GM23338 (cell line): ENCODE data around the gene ATP9B. TPM values are rescaled to one million over a fixed set of nuclear protein-coding genes. Genes with fewer than 3 reads are reported as not detected.

Source experiments
- ATAC-seq: fragments of 200-7000 bp; cut with Tn5 transposase; 3 replicates; pipeline ENCODE4 v1.9.1; 2020
- DNase-seq: peaks from one replicate; pipeline ENCODE4 v3.0.0-alpha.2; 2015; ENCODE audit warnings: low spot score
- H2AFZ ChIP-seq: fragments of 200-600 bp; sonication (generic); 2 replicates; pipeline ENCODE4 v1.8.0; 2016; ENCODE audit warnings: antibody characterized with exemption, mild to moderate bottlenecking, moderate library complexity
- H3F3A ChIP-seq: fragments of 200-600 bp; sonication (generic); replicated peaks from 2 replicates; pipeline ENCODE4 v1.8.0; 2017; ENCODE audit warnings: antibody characterized with exemption, mixed run types, low read depth
- H3K27ac ChIP-seq: fragments of 200-600 bp; sonication (generic); 2 replicates; pipeline ENCODE4 v1.6.1; 2016; ENCODE audit warnings: low read depth
- H3K27me3 ChIP-seq: fragments of 200-600 bp; sonication (generic); 2 replicates; pipeline ENCODE4 v1.8.0; 2016; ENCODE audit warnings: mild to moderate bottlenecking, mixed run types, moderate library complexity; ENCODE audit not compliant: insufficient read depth
- H3K36me3 ChIP-seq: fragments of 200-600 bp; sonication (generic); 2 replicates; pipeline ENCODE4 v1.8.0; 2016; ENCODE audit warnings: mild to moderate bottlenecking; ENCODE audit not compliant: insufficient read depth
- H3K4me1 ChIP-seq: fragments of 200-600 bp; sonication (generic); 2 replicates; pipeline ENCODE4 v1.8.0; 2016; ENCODE audit warnings: mild to moderate bottlenecking, moderate library complexity; ENCODE audit not compliant: insufficient read depth
- H3K4me2 ChIP-seq: fragments of 200-600 bp; sonication (generic); 2 replicates; pipeline ENCODE4 v1.7.1; 2017; ENCODE audit warnings: mixed run types
- H3K4me3 ChIP-seq: fragments of 200-600 bp; sonication (generic); 2 replicates; pipeline ENCODE4 v1.6.1; 2016; ENCODE audit warnings: mixed run types
- H3K79me2 ChIP-seq: fragments of 200-600 bp; sonication (generic); replicated peaks from 2 replicates; pipeline ENCODE4 v1.8.0; 2017; ENCODE audit warnings: mild to moderate bottlenecking; ENCODE audit not compliant: insufficient read depth
- H3K9me2 ChIP-seq: fragments of 200-600 bp; sonication (generic); 2 replicates; pipeline ENCODE4 v1.8.0; 2017; ENCODE audit not compliant: insufficient read depth
- H4K20me1 ChIP-seq: fragments of 200-600 bp; sonication (generic); replicated peaks from 2 replicates; pipeline ENCODE4 v1.8.0; 2017; ENCODE audit warnings: mild to moderate bottlenecking; ENCODE audit not compliant: insufficient read depth
- H3K27ac Mint-ChIP-seq: 2 replicates; pipeline ENCODE4 v1.8.0; 2020; ENCODE audit warnings: inconsistent platforms, mild to moderate bottlenecking, moderate library complexity, mixed read lengths
- H3K27me3 Mint-ChIP-seq: 3 replicates; pipeline ENCODE4 v1.8.0; 2022; ENCODE audit warnings: low read depth, mild to moderate bottlenecking, moderate library complexity, mixed read lengths, inconsistent platforms; ENCODE audit not compliant: insufficient read depth, poor library complexity
- H3K36me3 Mint-ChIP-seq: 3 replicates; pipeline ENCODE4 v1.8.0; 2021; ENCODE audit warnings: low read depth, mild to moderate bottlenecking, inconsistent platforms, moderate library complexity, mixed read lengths
- H3K4me1 Mint-ChIP-seq: 3 replicates; pipeline ENCODE4 v1.8.0; 2020; ENCODE audit warnings: mild to moderate bottlenecking, inconsistent platforms, mixed read lengths
- H3K4me3 Mint-ChIP-seq: 3 replicates; pipeline ENCODE4 v1.8.0; 2021; ENCODE audit warnings: moderate library complexity, mild to moderate bottlenecking, inconsistent platforms, mixed read lengths
- H3K9me3 Mint-ChIP-seq: 3 replicates; pipeline ENCODE4 v1.8.0; 2020; ENCODE audit warnings: moderate library complexity, mild to moderate bottlenecking, inconsistent platforms, mixed read lengths
- CREB1 ChIP-seq: fragments of 250-450 bp; sonication (Bioruptor Pico); IDR thresholded peaks from 2 replicates; pipeline ENCODE4 v1.5.0; 2020; ENCODE audit warnings: low read depth, mild to moderate bottlenecking, moderate library complexity
- CTCF ChIP-seq, 2 experiments: fragments of 200-600 bp in 1 of 2; sonication (generic) in 1 of 2; conservative IDR thresholded peaks; 2 replicates each; pipeline versions ENCODE4 v1.5.1 to v1.6.1; 2016 to 2017; ENCODE audit warnings: antibody characterized with exemption in 2 of 2, low read depth in 2 of 2, mild to moderate bottlenecking in 2 of 2, moderate library complexity in 1 of 2
- ETS1 ChIP-seq: IDR thresholded peaks from 2 replicates; pipeline ENCODE4 v1.6.1; 2016; ENCODE audit warnings: antibody characterized with exemption
- EZH2 ChIP-seq: fragments of 200-600 bp; sonication (generic); IDR thresholded peaks from one replicate; pipeline ENCODE4 v1.8.0; 2017; ENCODE audit warnings: antibody characterized with exemption, mild to moderate bottlenecking, low read depth; ENCODE audit not compliant: unreplicated experiment
- EZH2phosphoT487 ChIP-seq: fragments of 200-600 bp; sonication (generic); IDR thresholded peaks from one replicate; pipeline ENCODE4 v1.8.1; 2018; ENCODE audit warnings: antibody characterized with exemption; ENCODE audit not compliant: unreplicated experiment
- JUNB ChIP-seq: IDR thresholded peaks from one replicate; pipeline ENCODE4 v1.6.1; 2016; ENCODE audit warnings: antibody characterized with exemption; ENCODE audit not compliant: unreplicated experiment
- NANOG ChIP-seq: IDR thresholded peaks from 2 replicates; pipeline ENCODE4 v1.6.1; 2016; ENCODE audit warnings: antibody characterized with exemption, borderline replicate concordance
- POLR2AphosphoS5 ChIP-seq: IDR thresholded peaks from 2 replicates; pipeline ENCODE4 v1.6.1; 2016; ENCODE audit warnings: antibody characterized with exemption, low read depth
- REST ChIP-seq: IDR thresholded peaks from one replicate; pipeline ENCODE4 v1.6.1; 2018; ENCODE audit warnings: antibody characterized with exemption; ENCODE audit not compliant: unreplicated experiment
- STAT1 ChIP-seq: IDR thresholded peaks from one replicate; pipeline ENCODE4 v1.6.1; 2016; ENCODE audit warnings: antibody characterized with exemption; ENCODE audit not compliant: unreplicated experiment
- ZNF114 ChIP-seq: fragments of 250-450 bp; sonication (Bioruptor Pico); IDR thresholded peaks from 2 replicates; pipeline ENCODE4 v1.5.0; 2020; ENCODE audit warnings: mild to moderate bottlenecking, moderate library complexity
- ZNF331 ChIP-seq: fragments of 250-450 bp; sonication (Bioruptor Pico); IDR thresholded peaks from 2 replicates; pipeline ENCODE4 v1.5.0; 2020; ENCODE audit warnings: low read depth, mild to moderate bottlenecking, moderate library complexity
- ZNF462 ChIP-seq: fragments of 250-450 bp; sonication (Bioruptor Pico); IDR thresholded peaks from 2 replicates; pipeline ENCODE4 v1.5.0; 2020; ENCODE audit warnings: mild to moderate bottlenecking, moderate library complexity
- polyA plus RNA-seq: library from polyadenylated mRNA; unstranded; fragments of >200 nt; fragmentation: Nextera tagmentation; extraction: Ambion mirVana; gene quantifications from 2 replicates; pipeline ENCODE4 v1.2.1, GENCODE V29; 2016
- total RNA-seq: library from RNA; depleted of rRNA; stranded (reverse); fragments of >200 nt; shearing (Covaris generic); gene quantifications from 2 replicates; pipeline ENCODE4 v1.2.3, GENCODE V29; 2014

The ATP9B gene
- total and polyA plus RNA-seq, 2 experiments from 2014 or later: 14.2 to 25.6 TPM

- peaks cover 12% of the 10 kb centered on the region for H3K4me1 Mint-ChIP-seq
- TF ChIP-seq STAT1: no peak
- no peak for TF ChIP-seq EZH2phosphoT487
- TF ChIP-seq CTCF (conservative IDR thresholded peaks at IDR 0.05; ENCODE audit: low read depth in 2 of 2): no peak
- TF ChIP-seq NANOG: no peak
- no peak for TF ChIP-seq ZNF331
- TF ChIP-seq ZNF462 (CRISPR knock-in tag): no peak
- TF ChIP-seq EZH2: no peak
- no peak for TF ChIP-seq JUNB
- TF ChIP-seq REST: no peak
- no peak for TF ChIP-seq ZNF114 (CRISPR knock-in tag)
- TF ChIP-seq POLR2AphosphoS5: no peak
- TF ChIP-seq ETS1: no peak
- TF ChIP-seq CREB1 (CRISPR knock-in tag): no peak
- no peak for DNase-seq
These were observed 315.1 kb downstream of the ATP9B start for GRCh38 chr18:79384151-79384807.

More at GRCh38 chr18:79384151-79384807, 315.1 kb downstream of the ATP9B start:
- Mint-ChIP-seq H3K4me3 (no peak overlapping the region), H3K36me3 (no peaks in the 10 kb centered on the region), H3K27ac (no peak overlapping the region), H3K27me3 (peaks cover 15% of the 10 kb centered on the region), H3K9me3 (no peaks in the 10 kb centered on the region)
- no peak for ATAC-seq
- no peak overlapping the region for H2AFZ ChIP-seq
- H4K20me1 ChIP-seq: no peaks in the 10 kb centered on the region
- H3K79me2 ChIP-seq: no peaks in the 10 kb centered on the region
- no peak overlapping the region for H3K4me3 ChIP-seq
- H3F3A ChIP-seq: no peaks in the 10 kb centered on the region
- H3K4me2 ChIP-seq: no peak overlapping the region
- H3K36me3 ChIP-seq: no peaks in the 10 kb centered on the region
- H3K27ac ChIP-seq: no peak overlapping the region
- peaks cover 3% of the 10 kb centered on the region; the same call in 1 of the 2 replicates for H3K27me3 ChIP-seq
- H3K4me1 ChIP-seq: no peaks in the 10 kb centered on the region
- no peaks in the 10 kb centered on the region for H3K9me2 ChIP-seq
